SU-DHL-6 (cell line): ENCODE data around the gene LIN7B.

ENCODE experiments used
- CTCF ChIP-seq: fragments of 200-600 bp; sonication (generic); IDR thresholded peaks from one replicate; pipeline ENCODE4 v1.5.1; 2017; ENCODE audit warnings: antibody characterized with exemption, mild to moderate bottlenecking, low read length, moderate library complexity; ENCODE audit not compliant: insufficient read depth, poor library complexity, severe bottlenecking
- EZH2phosphoT487 ChIP-seq: fragments of 200-600 bp; sonication (generic), shearing (Covaris generic); conservative IDR thresholded peaks from 2 replicates; pipeline ENCODE4 v1.6.1; 2018; ENCODE audit warnings: mild to moderate bottlenecking, antibody characterized with exemption, low read length, moderate library complexity, mixed read lengths

GRCh38 chr19:49070416-49070815 lies 43.8 kb upstream of the LIN7B start:
- TF ChIP-seq CTCF (no peak), EZH2phosphoT487 (no peak)
